CMK (cell line): ENCODE data around the gene HPS1.

Experiments
- DNase-seq: peaks from one replicate; pipeline ENCODE4 v3.0.0-alpha.2; 2010; ENCODE audit warnings: low read depth

The HPS1 gene

DNA sequence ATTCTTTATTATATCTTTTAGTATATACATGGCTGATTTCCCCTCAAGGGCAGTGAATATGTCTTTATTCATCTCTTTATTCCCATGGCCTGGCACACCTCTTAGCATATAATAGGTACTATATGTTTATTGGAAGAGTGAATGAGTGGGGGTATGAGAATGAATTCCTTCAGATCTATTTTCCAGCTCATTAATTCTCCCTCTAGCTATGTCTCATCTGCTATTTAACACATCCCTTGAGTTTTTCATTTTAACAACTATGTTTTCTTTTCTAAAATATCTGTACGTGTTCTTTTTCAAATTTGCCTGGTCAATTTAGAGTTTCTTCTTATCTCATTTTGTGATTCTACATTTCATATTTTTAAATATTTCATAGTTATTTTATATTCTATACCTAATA is 14.4 kb downstream of the HPS1 start:
- no peak for DNase-seq

DNA sequence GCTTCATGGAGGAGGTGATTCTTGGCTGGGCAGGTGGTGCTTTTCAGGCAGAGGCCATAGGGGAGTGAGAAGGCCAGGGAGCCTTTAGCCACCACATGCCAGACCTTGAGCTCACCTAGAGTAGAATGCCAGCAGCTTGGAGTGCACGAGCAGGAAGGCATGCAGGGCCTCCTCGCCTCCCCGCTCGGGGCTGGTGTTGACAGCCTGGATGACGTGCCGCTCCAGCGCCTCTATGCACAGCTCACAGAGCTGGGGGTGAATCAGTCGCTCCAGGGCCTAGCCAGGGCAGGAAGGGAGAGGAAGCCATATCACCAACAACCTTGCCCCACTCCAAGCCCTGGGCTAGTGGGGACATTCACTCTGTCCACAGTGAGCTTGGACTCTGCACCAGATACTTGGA is 15.7 kb downstream of the HPS1 start:
- DNase-seq, result no peak

DNA sequence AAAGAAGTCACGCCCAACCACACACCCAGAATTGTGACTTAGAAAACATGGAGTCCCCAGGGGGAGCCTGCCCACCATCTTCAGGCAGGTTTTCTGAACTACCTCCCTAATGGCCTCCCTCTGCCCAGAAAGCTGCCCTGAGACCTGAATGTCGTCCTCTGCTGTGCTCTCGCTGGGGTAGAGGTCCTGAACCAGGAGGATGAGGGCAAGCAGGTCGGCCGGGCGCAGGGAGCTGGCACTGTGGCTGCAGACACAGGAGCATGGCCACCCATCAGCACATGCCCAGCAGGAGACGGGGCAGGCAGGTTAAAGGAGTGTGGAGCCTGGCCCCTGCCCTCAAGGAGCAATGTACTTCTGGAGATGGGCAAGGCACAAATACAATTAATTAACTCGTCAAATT is 16.3 kb downstream of the HPS1 start:
- no peak for DNase-seq

DNA sequence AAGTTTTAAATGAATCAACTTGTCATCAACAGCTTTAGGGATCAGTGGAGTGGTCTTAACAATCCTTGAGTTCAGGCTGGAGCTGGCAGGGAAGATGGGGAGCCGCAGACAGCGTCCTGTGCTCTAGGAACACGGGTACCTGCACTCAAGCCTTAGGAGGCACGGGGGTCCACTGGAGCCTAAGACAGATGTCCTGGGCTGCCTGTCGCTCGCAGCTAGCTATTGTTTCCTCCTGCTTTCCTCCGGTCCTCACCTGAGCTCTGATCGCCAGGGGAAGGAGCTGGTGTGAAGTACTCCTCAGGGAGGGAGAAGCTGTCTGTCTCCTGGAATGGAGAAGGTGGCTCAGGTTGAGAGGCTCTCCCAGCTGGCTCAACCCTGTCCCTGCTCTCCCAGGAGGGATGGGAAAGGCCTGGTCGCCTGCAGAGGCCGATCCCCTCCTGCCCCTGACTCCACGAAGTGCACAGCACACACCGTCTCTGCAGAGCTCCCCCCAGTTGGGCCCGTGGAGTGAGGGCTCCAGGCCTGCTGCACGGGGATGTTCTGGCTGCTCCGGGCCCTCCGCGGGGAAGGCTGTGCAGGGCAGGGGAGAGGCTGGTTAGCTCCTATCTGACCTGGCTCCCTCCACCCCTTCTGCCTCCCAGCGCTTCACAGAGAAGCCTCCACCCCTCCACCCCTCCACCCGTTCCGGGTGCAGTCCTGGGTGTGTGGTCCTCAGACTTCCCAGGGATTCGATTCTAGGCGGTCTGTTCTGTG is 17.2 kb downstream of the HPS1 start:
- DNase-seq, result no peak

DNA sequence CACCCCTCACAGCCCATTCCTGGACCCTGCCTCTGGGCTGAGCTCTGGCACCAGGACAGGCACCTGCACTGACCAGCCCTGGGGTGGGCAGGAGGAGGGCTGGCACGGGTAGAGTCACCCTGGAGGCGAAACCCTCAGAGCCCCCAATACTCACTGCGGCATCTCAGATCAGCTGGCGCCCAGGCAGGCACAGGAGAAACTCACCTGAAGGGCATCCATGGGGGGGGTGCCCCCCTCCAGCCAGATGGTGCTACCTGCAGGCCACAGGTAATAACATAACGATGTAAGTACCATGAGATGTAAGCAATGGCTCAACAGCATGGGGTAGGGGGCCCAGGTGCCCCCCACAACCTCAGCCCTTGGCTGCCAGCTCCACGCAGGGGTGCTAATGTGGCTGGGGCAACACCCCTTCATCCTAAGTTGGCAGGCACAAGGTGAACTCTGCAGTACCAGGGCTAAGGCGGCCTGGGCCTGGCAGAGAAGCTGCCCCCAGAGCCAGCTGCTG is 19.7 kb downstream of the HPS1 start:
- no peak for DNase-seq

DNA sequence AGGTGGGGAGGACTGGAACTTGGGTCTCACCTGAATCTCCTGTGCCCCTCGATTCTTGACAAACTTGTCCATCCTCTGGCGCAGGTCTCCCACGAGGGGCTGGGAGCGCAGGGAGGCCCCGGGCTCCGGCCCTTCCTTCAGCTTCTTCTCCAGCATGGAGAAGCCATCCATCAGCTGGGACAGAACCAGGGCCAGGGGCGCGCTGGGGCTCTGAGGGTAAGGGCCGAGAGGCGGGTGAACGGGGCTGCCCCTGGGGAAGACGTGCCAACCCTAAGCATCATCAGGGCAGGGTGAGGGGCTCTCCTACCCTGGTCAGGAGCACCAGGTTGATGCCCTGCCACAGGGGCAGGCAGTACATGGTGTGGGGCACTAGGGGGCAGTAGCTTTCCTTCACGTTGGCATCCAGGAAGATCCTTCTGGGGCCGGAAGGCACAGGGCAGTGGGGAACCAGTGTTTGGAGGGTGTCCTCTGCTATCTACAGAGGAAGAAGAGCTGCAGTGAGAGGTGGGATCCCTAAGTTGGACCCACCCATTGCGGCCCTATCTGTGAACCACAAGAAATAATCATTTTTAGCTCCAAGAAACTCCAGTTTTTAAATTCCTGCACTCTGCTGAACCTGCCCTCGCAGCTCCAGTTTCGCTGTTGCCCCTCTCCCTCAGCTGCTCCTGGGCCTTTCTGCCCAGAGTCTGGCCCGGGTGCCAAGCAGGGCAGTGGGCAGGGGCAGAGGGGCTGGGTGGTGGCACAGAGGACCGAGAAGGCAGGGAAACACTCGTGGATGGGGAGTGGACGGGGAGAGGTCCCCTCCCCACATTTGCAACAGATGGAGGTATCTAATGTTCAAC is 21.0 kb downstream of the HPS1 start:
- peak; percentile 67 for DNase-seq

DNA sequence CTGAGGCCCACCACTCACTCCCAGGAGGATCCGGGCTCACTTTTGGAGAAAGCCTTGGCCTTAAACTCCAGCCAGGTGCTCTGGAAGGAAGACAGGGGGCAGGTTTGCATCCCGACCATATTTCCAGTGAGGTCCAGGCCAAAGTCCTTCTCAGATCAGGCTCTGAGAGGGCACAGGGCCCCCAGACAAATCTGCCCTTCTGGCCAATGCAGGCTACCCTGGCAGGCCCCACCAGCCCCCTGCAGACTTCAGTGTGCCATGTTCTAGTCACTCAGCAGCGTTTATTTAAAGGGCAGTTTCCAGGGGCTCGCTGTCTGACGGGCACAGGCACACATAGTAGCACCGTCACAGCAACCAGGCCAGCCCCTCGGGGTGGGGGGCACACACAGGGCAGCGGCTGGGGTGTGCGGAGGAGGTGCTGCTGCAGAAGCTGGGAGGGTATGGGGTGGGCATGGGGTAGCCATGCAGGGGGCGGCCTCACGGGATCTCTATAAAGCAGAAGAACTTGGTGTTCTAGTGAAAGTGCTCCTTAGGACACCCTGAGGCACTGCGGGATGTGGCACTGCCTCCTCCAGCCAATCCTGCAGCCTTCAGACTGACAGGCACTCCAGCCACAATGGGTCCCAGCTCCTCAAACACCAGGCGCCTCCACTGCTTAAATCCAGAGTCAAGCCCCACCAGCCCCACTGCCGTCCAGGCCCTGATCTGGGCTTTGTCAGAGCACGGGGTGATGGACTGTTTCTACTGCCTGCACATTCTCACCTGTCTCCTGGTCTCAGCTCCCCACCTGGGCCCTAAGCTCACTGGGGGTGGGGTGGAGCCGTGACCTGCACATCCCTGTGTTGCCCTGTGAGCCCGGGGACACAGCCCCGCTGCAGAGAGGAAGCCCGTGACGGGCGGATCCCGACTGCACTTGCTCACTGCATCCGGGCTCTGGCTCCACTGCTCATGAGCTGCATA is 22.2 kb downstream of the HPS1 start:
- DNase-seq, result no peak

DNA sequence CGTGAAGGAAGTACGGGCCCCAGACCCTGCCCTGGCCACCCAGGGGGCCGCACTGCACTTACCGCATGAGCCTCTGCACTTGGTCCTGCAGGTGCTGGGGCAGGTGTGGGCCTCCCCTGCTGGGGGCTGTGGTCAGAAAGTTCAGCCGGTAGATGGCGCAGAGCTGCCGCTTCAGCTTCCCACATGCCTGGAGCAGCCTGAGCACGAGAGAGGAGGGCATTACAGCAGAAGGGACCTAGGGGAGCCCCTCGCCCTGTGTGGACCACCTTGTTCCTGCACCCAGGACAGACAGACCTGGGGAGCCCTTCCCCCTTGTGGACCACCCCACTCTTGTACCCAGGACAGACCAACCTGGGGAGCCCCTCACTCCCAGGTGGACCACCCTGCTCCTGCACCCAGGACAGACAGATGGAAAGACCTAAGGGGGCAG is 23.0 kb downstream of the HPS1 start:
- no peak for DNase-seq

DNA sequence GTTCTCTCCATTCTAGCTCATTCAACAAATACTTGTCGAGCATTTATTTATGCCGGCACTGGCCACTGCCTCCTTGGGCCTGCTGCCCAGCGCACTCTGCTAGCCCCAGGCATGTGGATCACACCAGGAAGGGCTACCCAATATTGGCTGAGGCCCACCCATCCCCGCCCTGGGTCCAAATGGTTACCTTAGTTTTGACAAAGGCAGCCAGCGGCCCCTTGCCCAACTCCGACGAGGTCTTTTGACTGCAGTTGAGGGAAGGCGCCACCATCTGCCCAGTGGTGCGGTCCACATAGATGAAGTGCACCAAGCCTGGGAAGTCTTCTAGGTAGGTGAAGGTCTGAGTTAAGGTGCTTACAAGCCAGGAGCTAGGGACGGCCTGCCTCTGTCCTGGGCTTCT is 24.6 kb downstream of the HPS1 start:
- no peak for DNase-seq

DNA sequence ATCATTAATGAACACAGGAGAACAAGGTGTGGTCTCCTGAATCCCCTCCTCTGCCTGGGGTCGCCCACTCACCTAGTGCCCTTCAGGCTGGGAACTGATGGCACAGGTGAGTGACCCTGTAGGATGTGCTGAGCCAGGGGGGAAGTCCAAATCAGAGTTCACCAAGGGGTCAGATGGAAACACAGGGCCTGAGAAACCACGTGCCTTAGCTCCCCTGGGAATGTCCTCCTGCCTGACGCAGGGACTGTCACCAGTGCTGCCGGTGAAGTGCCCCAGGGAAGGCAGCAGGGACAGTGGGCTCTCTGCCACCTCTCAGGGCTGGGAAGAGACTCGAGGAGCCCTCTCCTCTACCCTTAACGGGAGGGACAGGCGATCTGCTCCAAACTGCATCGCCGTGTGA is 25.9 kb downstream of the HPS1 start:
- no peak for DNase-seq

DNA sequence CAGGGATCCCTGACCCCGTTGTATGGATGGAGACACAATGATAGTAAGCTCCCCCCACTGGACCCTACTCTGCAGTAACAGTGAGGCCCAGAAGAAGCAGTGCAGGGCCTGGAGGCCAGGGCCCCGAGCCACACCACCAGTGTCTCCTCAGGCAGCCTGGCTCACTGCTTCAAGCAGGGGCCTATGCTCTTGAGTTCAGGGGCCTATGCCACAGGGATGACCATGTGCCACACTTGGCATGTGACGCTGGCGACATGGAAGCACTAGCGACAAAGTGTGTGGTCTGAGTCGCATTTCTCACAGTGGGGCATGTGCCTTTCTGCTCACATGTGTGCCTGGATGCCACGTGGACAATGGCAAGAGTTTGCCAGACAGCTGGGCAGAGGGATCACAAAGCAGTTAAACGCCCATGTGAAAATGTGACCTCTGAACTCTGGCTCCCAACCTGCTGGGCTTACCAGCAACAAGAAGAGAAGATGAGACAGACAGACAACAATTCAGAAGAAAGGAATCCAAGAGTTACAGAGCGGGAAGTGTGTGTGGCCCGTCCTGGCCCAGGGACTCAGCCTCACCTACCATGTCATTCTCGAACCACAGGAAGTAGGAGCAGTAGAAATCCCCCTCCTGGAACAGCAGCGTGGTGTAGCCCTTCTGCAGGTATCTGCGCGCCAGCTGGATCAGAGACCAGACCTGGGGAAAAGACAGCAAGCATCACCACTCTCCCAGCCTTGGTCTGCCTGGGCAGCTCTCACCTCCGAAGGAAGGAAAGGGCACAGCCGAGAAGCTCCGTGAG is 27.1 kb downstream of the HPS1 start:
- DNase-seq, result no peak

DNA sequence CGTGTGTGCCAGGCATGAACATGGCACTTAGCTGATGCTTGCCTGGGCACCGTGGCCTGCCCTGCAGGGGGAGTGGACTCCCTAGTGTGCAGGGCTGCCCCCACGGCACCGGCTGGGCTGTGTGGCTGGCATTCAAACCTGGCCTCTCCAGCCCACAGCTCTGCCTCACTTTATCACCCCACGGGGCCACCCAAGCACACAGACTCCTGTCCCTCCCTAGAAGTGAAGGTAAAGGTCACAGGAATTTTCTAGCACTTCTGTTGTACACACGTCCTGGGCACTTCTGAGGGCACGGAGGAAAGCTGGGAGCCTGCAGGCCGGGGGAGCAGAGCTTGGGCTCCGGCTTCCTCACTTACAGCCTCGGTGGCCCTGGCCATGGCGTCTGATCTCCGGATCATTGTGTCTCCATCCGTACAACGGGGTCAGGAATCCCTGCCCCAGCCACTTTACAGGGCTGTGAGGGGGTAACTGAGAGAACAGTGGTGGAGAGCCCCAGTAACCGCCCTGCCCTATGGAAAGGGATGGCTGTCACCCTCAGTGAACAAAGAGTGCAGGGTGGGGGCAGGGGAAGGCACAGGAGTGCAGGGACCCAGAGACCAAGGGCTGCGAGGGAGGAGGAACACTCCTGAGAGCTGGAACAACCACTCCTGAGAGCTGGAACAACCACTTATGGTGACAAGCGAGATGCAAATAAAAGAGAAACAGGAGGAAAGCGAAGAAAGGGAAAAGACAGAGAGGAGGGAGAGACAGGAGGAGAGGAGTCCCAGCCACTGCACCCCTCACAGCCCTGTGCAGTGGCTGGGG is 27.9 kb downstream of the HPS1 start:
- DNase-seq, result no peak

DNA sequence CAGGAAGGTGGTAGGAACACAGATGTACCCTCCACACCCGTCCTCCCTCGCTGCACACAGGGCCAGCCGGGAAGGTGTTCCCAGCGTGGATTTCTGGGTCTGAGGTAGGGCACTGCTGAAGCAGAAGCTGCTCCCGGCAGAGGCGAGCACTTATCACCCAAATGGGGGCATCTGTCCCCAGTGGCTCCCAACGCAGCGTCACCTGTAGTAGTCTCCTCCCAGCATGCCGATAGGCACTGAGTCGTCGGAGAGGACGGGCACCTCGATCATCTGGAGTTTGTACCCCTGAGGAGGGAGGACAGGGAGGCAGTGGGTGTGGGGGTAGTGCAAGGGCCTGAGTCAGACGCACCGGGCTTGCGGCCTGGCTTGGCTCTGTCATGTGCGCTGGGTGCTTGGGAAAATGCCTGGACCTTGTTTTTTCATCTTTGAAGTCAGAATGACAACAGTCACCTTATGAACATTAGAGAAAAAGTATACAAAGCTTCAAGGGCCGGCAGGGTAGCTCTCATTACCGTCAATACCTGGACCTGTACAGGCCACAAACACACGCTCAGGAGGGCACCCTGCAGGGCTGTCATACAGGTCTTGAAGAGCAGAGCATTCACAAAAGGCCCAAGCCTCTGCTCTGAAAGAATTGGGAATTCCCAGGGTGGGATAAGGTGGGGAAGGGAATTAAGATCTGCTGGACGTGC is 28.6 kb downstream of the HPS1 start:
- no peak for DNase-seq

DNA sequence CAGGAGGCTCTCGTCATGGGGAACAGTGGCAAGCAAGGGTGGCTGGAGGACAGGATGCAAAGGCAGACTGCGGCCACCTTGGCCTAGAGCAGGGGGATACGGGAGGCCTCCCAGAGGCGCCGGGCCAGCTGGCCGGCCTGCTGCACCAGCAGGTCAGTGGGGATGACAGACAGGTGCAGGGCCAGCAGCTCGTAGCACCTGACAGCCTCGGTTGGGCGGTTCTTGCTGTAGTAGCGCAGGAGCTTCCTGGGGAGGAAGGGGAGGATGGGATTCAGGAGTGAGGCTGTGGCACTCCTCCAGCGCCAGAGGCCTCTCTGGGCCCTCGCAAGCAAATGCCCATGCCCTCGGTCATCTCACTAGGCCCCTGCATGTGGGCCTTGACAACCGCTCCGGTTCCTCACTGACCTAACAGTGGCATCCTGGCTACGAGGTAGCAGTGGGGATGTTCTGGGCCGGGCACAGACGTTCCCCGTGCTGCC is 29.2 kb downstream of the HPS1 start:
- DNase-seq, result no peak

DNA sequence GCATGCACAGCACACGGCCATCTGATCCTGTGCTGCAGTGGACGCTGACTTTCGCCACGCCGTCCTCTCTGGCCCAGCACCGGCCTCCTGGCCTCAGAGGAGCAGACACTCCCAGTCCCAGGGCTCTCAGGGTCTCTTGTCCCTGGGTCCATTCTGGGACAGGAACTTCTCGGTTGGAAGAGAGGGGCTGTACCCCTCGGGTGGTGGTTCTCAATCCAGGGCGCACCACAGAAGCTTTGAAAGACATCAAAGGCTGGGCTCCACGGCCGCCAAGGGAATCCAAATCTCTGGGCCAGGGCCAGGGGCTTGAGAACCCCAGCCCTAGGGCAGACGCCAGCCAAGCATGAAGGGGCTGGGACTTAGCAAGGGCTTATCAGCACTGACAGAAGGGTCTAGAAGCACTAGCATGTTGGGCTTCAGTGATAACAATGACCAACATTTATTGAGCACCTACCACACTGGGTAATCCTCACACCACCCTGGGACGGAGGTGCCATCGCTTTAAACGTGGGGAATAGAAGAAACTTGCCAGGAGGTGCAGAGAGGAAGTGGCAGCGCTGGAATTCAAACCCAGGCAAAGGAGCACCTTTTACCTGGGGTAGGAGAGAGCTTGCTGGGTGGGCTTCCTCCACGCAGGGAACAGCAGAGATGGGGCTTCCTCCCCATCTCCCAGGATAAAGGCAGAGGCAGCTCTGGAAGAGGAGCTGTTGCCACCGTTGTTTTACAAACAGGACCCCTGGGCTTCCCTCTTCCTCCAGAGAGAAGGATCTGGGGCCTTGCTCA is 29.9 kb downstream of the HPS1 start:
- DNase-seq, result peak; percentile 35

DNA sequence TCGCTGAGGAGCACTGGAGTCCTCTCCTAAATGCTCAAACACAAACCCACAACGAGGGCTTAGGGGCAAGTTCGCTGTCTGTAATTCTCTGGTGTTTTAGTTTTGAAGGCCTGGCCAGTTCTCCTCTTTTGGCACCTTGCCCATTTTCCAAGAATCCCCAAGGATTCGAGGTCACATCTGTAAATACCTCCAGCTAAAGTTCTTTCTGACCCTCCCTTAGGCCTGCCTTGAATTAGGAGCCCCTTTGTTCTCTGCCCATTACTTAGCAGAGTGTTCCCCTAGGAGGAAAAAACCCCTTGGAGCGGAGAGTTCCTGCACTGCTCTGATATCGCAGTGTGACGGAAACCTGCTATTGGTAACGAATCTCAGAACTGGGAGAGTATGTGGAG is 31.0 kb downstream of the HPS1 start:
- no peak for DNase-seq

DNA sequence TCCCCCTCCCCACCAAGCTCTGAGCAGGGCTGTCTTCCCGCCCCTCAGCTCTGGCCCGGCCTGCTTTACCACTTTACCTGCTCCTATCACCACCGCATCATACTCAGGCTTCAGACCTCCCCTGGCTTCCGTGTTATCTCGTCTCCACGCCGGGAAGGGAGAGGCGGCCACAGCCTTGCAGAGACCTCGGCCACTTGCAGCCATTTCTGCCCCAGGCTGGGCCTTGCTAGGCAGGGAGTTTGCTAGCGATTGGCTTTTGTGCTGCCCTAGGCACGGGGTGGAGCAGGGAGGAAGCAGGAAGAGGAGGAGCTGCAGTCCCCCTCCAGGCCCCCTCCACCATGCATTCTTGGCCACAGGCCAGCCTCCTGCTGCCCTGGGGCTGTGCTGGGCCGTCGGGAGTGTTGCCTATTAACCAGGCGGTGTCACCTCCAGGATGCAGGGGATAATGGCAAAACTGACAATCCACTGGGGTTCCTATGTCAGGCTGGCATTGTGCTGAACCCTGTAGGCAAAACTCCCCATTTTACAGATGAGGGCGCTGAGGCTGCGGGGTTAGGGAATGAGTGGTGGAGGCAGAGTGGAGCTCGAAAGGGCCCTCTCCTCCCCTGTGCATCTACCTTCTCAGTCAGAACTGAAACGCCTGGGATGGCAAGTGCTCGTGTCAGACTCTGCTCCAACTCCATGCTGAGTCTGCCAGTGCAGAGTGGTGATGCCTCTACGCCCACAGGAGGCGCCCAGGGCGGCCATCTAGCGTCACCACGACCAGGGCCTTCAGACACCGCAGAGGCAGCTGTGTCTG is 31.6 kb downstream of the HPS1 start, which contains the start of gene PYROXD2:
Gene PYROXD2, minus strand, starts transcription at position 251 of the 799 bp plus-strand sequence. Its CDS starts 47 bp downstream, at position 204.
- DNase-seq, result peak; percentile 80

DNA sequence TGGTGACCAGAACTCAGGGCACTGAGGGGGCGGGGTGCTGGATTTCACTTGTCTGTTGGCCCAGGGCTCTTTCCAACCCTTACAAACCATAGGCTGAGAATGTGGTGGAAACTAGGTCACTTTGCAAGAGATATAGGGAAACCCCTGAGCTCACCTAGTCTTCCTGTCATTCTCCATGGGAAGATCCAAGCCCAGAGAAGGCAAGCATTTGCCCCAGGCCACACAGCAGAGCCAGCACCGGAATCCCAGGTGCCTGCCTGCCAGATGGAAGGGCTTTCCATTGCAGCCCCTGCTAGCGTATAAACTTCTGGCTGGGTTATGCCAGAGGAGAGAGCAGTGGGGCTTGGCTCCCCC is 32.2 kb downstream of the HPS1 start:
- DNase-seq, result no peak
